GM23248 (cell line): ENCODE results near the gene OS9.

ENCODE experiments used
- EZH2 ChIP-seq: fragments of 200-600 bp; sonication (generic); IDR thresholded peaks from 2 replicates; pipeline ENCODE4 v1.6.1; 2018; ENCODE audit warnings: antibody characterized with exemption, mild to moderate bottlenecking; ENCODE audit not compliant: insufficient read depth, poor library complexity, severe bottlenecking
- EZH2phosphoT487 ChIP-seq: fragments of 200-600 bp; sonication (generic); IDR thresholded peaks from 2 replicates; pipeline ENCODE4 v1.6.1; 2018; ENCODE audit warnings: antibody characterized with exemption, moderate library complexity, mild to moderate bottlenecking, low read depth; ENCODE audit not compliant: insufficient read depth

DNA sequence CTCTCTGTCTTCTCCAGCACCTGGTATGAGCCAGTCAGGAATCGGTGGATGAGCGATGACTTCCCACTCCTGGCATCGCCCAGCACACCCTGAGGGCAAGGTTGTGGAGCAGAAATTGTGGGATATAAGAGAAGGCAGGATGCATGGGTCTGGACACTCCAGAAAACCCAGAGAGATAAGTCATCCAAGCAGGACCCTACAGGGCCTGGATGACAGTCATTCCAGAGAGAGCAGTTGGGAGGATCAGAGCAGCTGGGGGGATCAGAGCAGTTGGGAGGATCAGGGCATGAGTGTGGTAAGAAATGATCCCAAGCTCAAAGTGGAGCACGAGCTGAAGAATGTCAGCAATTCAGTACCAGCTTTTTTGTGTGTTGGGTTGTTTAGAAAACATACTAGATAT is 40.7 kb downstream of the OS9 start:
- TF ChIP-seq EZH2 (no peak), EZH2phosphoT487 (no peak)
